Panc1 (cell line): ENCODE measurements around the gene DUSP3.

ENCODE experiments used
- POLR2AphosphoS5 ChIP-seq: IDR thresholded peaks from 2 replicates; pipeline ENCODE4 v1.6.1; 2012; ENCODE audit warnings: mild to moderate bottlenecking, low read depth, low read length, moderate library complexity
- SIN3A ChIP-seq: IDR thresholded peaks from 2 replicates; pipeline ENCODE4 v1.6.1; 2012; ENCODE audit warnings: low read depth, mild to moderate bottlenecking, low read length, moderate library complexity, borderline replicate concordance; ENCODE audit not compliant: insufficient read depth
- TCF7L2 ChIP-seq: IDR thresholded peaks from 2 replicates; pipeline ENCODE4 v1.6.1; 2011; ENCODE audit warnings: mild to moderate bottlenecking, low read depth, low read length, inconsistent platforms
- TF ChIP-seq, protein P1 (sequence below): fragments of 450-650 bp; IDR thresholded peaks from 2 replicates; pipeline ENCODE4 v1.5.1; 2017; ENCODE audit warnings: mild to moderate bottlenecking

DNA sequence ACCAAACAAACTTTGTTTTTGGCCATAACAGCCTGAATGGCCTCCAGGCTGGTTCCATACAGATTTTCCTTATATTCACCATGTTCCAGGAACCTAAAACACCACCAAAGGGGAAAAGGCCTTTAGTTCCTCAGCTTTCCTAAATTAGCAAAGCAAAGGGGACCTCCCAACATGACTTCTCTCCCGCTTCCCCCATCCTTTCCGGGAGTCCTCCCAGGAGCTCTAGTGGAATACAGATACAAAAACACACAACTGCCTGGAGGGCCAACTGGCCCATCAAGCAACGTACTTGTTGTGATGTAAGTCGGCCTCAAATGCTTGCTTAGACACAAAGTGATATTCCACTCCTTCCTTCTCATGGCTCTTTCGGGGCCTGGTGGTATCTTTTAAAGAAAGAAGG lies 32.0 kb upstream of the DUSP3 start:
- TF ChIP-seq POLR2AphosphoS5 (no peak), SIN3A (no peak), TCF7L2 (no peak)
- TF ChIP-seq, protein P1, sequence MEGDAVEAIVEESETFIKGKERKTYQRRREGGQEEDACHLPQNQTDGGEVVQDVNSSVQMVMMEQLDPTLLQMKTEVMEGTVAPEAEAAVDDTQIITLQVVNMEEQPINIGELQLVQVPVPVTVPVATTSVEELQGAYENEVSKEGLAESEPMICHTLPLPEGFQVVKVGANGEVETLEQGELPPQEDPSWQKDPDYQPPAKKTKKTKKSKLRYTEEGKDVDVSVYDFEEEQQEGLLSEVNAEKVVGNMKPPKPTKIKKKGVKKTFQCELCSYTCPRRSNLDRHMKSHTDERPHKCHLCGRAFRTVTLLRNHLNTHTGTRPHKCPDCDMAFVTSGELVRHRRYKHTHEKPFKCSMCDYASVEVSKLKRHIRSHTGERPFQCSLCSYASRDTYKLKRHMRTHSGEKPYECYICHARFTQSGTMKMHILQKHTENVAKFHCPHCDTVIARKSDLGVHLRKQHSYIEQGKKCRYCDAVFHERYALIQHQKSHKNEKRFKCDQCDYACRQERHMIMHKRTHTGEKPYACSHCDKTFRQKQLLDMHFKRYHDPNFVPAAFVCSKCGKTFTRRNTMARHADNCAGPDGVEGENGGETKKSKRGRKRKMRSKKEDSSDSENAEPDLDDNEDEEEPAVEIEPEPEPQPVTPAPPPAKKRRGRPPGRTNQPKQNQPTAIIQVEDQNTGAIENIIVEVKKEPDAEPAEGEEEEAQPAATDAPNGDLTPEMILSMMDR: no peak
